Panc1 (cell line): ENCODE data around the gene IGFL1.
"Not testable (repeated sequence)": the region's sequence is repeated elsewhere in the genome, so short reads cannot be mapped to it uniquely, and the experiment has no call there.

Experiments
- POLR2AphosphoS5 ChIP-seq: IDR thresholded peaks from 2 replicates; pipeline ENCODE4 v1.6.1; 2012; ENCODE audit warnings: mild to moderate bottlenecking, low read depth, low read length, moderate library complexity
- SIN3A ChIP-seq: IDR thresholded peaks from 2 replicates; pipeline ENCODE4 v1.6.1; 2012; ENCODE audit warnings: low read depth, mild to moderate bottlenecking, low read length, moderate library complexity, borderline replicate concordance; ENCODE audit not compliant: insufficient read depth
- TCF7L2 ChIP-seq: IDR thresholded peaks from 2 replicates; pipeline ENCODE4 v1.6.1; 2011; ENCODE audit warnings: mild to moderate bottlenecking, low read depth, low read length, inconsistent platforms
- TF ChIP-seq, protein P1 (sequence below): fragments of 450-650 bp; IDR thresholded peaks from 2 replicates; pipeline ENCODE4 v1.5.1; 2017; ENCODE audit warnings: mild to moderate bottlenecking

DNA sequence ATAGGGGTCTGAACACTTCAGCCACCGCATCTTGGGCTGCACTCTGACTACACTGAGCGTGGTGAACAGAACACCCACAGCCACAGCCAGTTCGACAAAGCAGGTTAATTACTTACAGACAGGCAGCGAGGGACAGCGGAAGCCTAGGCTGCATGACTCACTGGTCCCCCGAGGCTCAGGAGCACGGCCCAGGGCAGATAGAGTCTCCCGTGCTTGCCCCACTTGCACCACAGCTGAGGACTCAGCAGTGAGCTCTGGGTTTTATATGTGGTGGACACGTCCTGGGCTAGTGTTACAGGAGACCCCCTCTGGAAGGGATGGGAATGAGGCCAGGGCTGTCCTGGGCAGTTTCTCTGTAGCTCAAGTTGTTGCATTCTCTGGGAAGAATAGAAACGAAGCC, 5.8 kb upstream of the IGFL1 start:
- TF ChIP-seq, protein P1, sequence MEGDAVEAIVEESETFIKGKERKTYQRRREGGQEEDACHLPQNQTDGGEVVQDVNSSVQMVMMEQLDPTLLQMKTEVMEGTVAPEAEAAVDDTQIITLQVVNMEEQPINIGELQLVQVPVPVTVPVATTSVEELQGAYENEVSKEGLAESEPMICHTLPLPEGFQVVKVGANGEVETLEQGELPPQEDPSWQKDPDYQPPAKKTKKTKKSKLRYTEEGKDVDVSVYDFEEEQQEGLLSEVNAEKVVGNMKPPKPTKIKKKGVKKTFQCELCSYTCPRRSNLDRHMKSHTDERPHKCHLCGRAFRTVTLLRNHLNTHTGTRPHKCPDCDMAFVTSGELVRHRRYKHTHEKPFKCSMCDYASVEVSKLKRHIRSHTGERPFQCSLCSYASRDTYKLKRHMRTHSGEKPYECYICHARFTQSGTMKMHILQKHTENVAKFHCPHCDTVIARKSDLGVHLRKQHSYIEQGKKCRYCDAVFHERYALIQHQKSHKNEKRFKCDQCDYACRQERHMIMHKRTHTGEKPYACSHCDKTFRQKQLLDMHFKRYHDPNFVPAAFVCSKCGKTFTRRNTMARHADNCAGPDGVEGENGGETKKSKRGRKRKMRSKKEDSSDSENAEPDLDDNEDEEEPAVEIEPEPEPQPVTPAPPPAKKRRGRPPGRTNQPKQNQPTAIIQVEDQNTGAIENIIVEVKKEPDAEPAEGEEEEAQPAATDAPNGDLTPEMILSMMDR, result not testable (repeated sequence)
- TF ChIP-seq TCF7L2, POLR2AphosphoS5, SIN3A: not testable (repeated sequence)
